Immature natural killer cell (primary cell): ENCODE measurements around the gene MROH7. TPM values are rescaled to one million over a fixed set of nuclear protein-coding genes. Genes with fewer than 3 reads are reported as not detected.

Experiments used
- DNase-seq, 3 donors: peaks; one replicate each; pipeline ENCODE4 v3.0.0; 2022; ENCODE audit warnings: mixed read lengths in 1 of 3
- H3K27ac Mint-ChIP-seq, 6 donors: one replicate each; pipeline ENCODE4 v1.8.0; 2020; ENCODE audit warnings: mixed read lengths in 6 of 6, mild to moderate bottlenecking in 5 of 6, inconsistent platforms in 4 of 6, moderate library complexity in 3 of 6
- H3K27me3 Mint-ChIP-seq, 3 donors: one replicate each; pipeline ENCODE4 v1.8.0; 2020 to 2021; ENCODE audit warnings: low read depth in 3 of 3, mild to moderate bottlenecking in 3 of 3, mixed read lengths in 3 of 3, moderate library complexity in 3 of 3, inconsistent platforms in 1 of 3
- H3K36me3 Mint-ChIP-seq, 3 donors: one replicate each; pipeline ENCODE4 v1.8.0; 2020; ENCODE audit warnings: mixed read lengths in 3 of 3, inconsistent platforms in 2 of 3, mild to moderate bottlenecking in 2 of 3
- H3K4me1 Mint-ChIP-seq, 2 donors: one replicate each; pipeline ENCODE4 v1.8.0; 2020; ENCODE audit warnings: inconsistent platforms in 2 of 2, mild to moderate bottlenecking in 2 of 2, mixed read lengths in 2 of 2, moderate library complexity in 1 of 2
- H3K4me3 Mint-ChIP-seq, 5 donors: one replicate each; pipeline ENCODE4 v1.8.0; 2020; ENCODE audit warnings: mild to moderate bottlenecking in 5 of 5, mixed read lengths in 5 of 5, inconsistent platforms in 3 of 5, moderate library complexity in 3 of 5
- H3K9me3 Mint-ChIP-seq, 6 donors: one replicate each; pipeline ENCODE4 v1.8.0; 2020; ENCODE audit warnings: mild to moderate bottlenecking in 6 of 6, mixed read lengths in 6 of 6, inconsistent platforms in 4 of 6, moderate library complexity in 3 of 6
- polyA plus RNA-seq, 3 donors: library from polyadenylated mRNA; unstranded; fragments of 300-500 nt; fragmentation: Illumina TruSeq; gene quantifications; one replicate each; pipeline ENCODE4 v1.2.3, GENCODE V29; 2021

MROH7 gene
- polyA plus RNA-seq, 3 donors from 2014 or later, result not detected

DNA sequence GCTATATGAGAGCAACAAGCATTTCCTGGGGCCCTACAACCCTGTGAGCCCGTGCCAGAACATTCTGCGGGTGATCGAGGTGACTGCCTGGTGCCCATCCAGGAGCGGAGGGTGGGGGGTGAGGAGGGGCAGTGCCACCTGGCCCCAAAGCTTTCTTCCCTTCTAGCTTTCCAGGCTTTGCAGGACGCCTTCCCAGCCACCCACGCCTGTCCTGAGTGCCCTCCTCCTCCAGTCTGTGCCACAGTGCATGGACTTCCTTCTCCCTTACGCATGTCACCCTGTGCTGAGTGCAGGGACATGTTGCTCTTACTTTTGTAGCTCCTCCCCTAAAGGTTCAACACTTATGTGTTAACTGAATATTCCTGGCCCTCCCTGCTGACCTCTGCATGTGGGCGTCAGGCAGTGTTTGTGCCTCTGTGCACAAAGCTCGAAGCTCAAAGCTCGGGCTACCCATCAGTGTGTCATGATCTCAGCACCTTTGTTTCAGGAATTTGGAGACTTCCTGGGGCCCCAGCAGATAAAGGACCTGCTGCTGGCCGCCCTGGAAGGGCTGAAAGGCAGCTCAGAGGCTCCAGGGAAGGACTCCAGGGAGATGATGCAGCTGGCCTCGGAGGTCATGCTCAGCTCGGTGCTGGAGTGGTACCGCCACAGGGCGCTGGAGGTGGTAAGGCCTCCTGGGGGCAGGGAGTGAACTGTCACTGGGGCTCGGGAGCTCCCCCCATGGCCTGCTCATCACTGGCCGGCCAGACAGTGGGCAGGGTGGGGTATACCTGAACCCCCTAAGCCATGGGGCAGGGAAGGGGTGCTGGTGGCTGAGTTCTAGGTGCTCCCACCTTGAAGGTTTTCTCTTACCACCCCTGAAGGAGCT is 37.4 kb downstream of the MROH7 start:
- Mint-ChIP-seq H3K4me1 (no peaks in the 10 kb centered on the region), H3K9me3 (no peaks in the 10 kb centered on the region), H3K36me3 (no peaks in the 10 kb centered on the region), H3K27me3 (no peaks in the 10 kb centered on the region), H3K27ac (peak overlapping the region in 1 of 6 donors; percentile 47), H3K4me3 (no peak overlapping the region)
- DNase-seq, result no peak

- Mint-ChIP-seq H3K36me3 (no peaks in the 10 kb centered on the region), H3K27me3 (no peaks in the 10 kb centered on the region), H3K4me3 (no peak overlapping the region), H3K4me1 (no peaks in the 10 kb centered on the region), H3K27ac (no peak overlapping the region), H3K9me3 (no peaks in the 10 kb centered on the region)
- DNase-seq, result no peak
These were observed 38.1 kb downstream of the MROH7 start for GRCh38 chr1:54679706-54680105.

GRCh38 chr1:54680387-54680786 is 38.8 kb downstream of the MROH7 start:
- Mint-ChIP-seq H3K27me3 (no peaks in the 10 kb centered on the region), H3K4me1 (no peaks in the 10 kb centered on the region), H3K9me3 (no peaks in the 10 kb centered on the region), H3K4me3 (no peak overlapping the region), H3K27ac (peak overlapping the region in 2 of 6 donors; percentile 31 to 42), H3K36me3 (no peaks in the 10 kb centered on the region)
- no peak for DNase-seq

DNA sequence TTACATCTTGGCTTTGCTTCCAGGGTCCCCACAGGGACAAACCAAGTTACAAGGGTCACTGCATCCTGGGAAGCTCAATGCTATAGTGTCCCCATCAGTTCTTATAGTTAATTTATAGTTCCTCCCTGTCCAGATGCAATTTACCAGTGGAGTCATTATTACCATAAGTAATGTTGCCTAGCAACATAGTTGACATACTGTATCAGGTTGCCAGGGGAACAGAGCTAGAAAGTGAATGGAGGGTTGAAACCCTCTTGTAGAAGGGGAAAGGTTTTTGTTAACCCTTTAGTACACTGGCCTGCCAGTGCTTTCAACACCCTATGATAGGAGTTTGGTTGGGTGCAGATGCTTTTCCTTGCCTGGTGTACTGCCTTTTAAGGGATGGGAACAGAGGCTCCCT is 39.8 kb downstream of the MROH7 start:
- no peaks in the 10 kb centered on the region for H3K4me1 Mint-ChIP-seq
- H3K9me3 Mint-ChIP-seq, result no peaks in the 10 kb centered on the region
- H3K4me3 Mint-ChIP-seq, result no peak overlapping the region
- H3K27ac Mint-ChIP-seq, result no peak overlapping the region
- DNase-seq, result no peak
- no peaks in the 10 kb centered on the region for H3K36me3 Mint-ChIP-seq
- H3K27me3 Mint-ChIP-seq, result peaks cover 0 to 1% (median 0%) of the 10 kb centered on the region in 3 donors

DNA sequence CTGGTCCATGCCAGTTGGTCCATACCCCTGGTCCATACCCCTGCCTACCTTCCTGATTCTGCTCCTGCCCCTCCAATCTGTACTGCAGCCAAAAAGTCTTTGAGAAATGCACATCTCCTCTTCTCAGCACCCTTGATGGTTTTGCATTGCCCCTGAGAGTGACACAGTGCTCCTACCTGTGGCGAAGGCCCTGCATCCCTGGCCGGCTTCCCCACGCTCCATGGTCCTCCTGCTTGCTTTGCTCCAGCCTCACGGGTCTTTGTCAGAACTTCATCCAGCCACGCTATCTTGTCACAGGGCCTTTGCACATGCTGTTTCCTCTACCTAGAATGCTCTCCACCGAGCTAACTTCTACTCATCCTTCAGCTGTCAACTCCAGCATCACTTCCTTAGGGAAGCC is 41.9 kb downstream of the MROH7 start:
- no peak overlapping the region for H3K27ac Mint-ChIP-seq
- no peak for DNase-seq
- H3K9me3 Mint-ChIP-seq, result no peaks in the 10 kb centered on the region
- peaks cover 0 to 1% (median 0%) of the 10 kb centered on the region in 3 donors for H3K27me3 Mint-ChIP-seq
- no peak overlapping the region for H3K4me3 Mint-ChIP-seq
- H3K4me1 Mint-ChIP-seq, result no peaks in the 10 kb centered on the region
- H3K36me3 Mint-ChIP-seq, result no peaks in the 10 kb centered on the region

GRCh38 chr1:54685335-54685905 is 43.8 kb downstream of the MROH7 start:
- no peak overlapping the region for H3K27ac Mint-ChIP-seq
- H3K9me3 Mint-ChIP-seq, result peaks cover 0 to 2% (median 0%) of the 10 kb centered on the region in 6 donors
- peaks cover 0 to 1% (median 0%) of the 10 kb centered on the region in 3 donors for H3K27me3 Mint-ChIP-seq
- H3K4me1 Mint-ChIP-seq, result no peaks in the 10 kb centered on the region
- no peak overlapping the region for H3K4me3 Mint-ChIP-seq
- no peak for DNase-seq
- no peaks in the 10 kb centered on the region for H3K36me3 Mint-ChIP-seq

DNA sequence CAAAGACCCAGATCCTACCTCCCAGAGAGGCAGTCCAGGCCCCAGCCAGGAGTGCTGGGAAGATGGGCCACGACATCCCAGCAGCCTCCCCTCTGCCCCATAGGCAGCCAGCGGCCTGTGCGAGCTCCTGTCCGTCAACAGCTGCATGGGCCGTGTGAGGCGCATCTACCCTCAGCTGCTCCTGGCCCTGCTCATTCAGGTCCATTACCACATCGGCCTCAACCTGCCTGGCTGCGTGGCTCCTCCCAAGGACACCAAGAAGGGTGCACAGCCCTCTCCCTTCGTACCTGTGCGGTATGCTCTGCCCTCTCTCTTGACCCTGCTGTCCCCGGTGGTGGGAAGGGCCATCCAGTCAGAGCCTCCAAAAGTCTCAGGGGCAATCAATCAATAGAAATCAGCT is 44.6 kb downstream of the MROH7 start:
- Mint-ChIP-seq H3K36me3 (no peaks in the 10 kb centered on the region), H3K4me3 (no peak overlapping the region), H3K9me3 (peaks cover 0 to 2% (median 0%) of the 10 kb centered on the region in 6 donors), H3K4me1 (no peaks in the 10 kb centered on the region), H3K27me3 (peaks cover 0 to 1% (median 0%) of the 10 kb centered on the region in 3 donors), H3K27ac (no peak overlapping the region)
- no peak for DNase-seq

DNA sequence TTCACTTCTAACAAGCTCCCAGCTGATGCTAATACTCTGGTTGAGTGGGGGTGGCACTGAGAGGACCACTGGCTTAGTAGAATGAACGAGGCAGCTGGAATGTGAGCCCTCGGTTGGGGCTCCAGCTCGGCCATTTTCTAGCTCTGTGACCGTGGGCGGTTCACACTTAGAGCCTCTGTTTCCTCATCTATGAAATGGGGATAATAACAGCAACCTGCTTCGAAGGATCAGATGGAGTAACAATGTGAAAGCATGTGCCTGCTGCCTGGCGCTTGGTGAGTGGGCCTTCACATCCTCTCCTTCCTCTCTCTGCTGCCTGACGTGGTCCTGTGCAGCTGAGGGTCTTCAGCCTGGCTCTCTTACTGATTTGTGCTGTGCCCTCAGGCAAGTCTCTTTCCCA is 53.2 kb downstream of the MROH7 start:
- H3K27me3 Mint-ChIP-seq, result peaks cover 0 to 3% (median 2%) of the 10 kb centered on the region in 3 donors
- H3K4me1 Mint-ChIP-seq, result no peaks in the 10 kb centered on the region
- H3K36me3 Mint-ChIP-seq, result no peaks in the 10 kb centered on the region
- no peaks in the 10 kb centered on the region for H3K9me3 Mint-ChIP-seq
- H3K4me3 Mint-ChIP-seq, result no peak overlapping the region
- H3K27ac Mint-ChIP-seq, result no peak overlapping the region
- no peak for DNase-seq

DNA sequence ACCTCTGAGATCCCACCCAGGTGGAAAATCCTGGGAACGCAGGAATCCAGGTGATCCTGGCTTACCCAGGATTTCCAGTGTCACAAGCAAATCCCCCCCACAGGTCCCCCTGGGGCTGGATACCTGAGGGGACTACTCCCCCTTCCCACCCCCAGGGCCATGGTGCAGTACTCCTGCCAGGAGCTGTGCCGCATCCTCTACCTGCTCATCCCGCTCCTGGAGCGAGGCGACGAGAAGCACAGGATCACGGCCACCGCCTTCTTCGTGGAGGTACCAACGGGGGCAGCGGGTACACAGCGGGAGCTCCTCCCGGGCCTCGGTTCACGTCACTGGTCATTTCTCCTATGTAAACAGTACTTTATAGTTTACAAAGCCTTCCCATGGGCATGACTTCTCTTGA is 53.6 kb downstream of the MROH7 start:
- Mint-ChIP-seq H3K36me3 (no peaks in the 10 kb centered on the region), H3K9me3 (no peaks in the 10 kb centered on the region), H3K4me1 (no peaks in the 10 kb centered on the region), H3K27ac (no peak overlapping the region), H3K27me3 (peaks cover 0 to 3% (median 2%) of the 10 kb centered on the region in 3 donors), H3K4me3 (no peak overlapping the region)
- no peak for DNase-seq

DNA sequence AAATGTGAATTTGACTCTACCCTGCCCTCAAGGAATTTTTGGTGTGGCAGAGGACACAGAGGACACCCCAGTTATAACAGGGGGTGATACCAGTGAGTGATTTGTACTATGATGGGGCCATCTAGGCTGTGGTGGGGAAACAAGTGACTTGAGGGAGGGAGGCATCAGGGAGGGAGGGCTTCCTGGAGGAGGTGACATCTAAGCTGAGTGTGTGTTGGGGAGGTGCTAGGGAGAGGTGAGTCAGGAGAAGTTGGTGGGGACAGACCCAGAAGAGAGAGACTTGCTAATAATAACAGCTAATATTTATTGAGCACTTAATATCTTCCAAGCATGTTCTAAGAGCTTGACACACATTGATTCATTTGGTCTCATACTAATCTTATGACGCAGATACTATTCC is 54.2 kb downstream of the MROH7 start:
- no peak for DNase-seq
- Mint-ChIP-seq H3K36me3 (no peaks in the 10 kb centered on the region), H3K27ac (no peak overlapping the region), H3K4me3 (no peak overlapping the region), H3K27me3 (peaks cover 0 to 3% (median 2%) of the 10 kb centered on the region in 3 donors), H3K9me3 (no peaks in the 10 kb centered on the region), H3K4me1 (no peaks in the 10 kb centered on the region)

DNA sequence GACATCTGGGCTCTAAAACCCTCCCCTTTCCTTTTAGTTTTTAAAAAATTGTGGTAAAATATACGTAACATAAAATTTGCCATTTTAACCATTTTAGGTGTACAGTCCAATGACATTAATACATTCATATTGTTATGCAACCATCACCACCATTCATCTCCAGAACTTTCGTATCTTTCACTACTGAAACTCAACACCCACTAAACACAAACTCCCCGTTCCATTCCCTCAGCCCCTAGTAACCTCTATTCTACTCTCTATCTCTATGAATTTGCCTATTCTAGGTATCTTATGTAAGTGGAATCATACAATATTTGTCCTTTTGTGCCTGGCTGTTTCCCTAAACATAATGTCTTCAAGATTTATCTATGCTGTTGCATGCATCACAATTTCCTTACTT is 54.7 kb downstream of the MROH7 start:
- Mint-ChIP-seq H3K4me3 (no peak overlapping the region), H3K36me3 (no peaks in the 10 kb centered on the region), H3K27me3 (peaks cover 0 to 3% (median 2%) of the 10 kb centered on the region in 3 donors), H3K4me1 (no peaks in the 10 kb centered on the region), H3K9me3 (no peaks in the 10 kb centered on the region), H3K27ac (no peak overlapping the region)
- no peak for DNase-seq

DNA sequence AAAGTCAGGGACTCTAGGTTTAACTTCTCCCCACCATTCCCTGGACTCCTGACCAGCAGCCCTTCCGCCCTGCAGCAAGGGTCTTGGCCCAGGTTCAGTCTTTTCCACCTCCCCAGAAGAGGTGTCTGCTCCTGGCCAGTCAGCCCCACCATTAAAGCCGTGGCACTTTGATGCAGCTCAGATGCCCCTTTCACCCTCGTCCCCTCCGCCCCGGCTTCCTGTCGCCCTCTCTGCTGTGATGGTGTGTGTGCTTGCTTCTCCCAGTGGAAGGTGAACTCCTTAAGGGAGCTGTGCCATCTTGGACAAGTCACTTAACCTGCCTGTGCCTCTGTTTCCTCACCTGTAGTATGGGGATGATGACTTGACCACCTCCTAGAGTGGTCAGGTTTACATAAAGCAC is 56.3 kb downstream of the MROH7 start:
- H3K27ac Mint-ChIP-seq, result no peak overlapping the region
- no peaks in the 10 kb centered on the region for H3K36me3 Mint-ChIP-seq
- DNase-seq, result no peak
- H3K4me3 Mint-ChIP-seq, result no peak overlapping the region
- no peaks in the 10 kb centered on the region for H3K4me1 Mint-ChIP-seq
- peaks cover under 1 to 3% (median 2%) of the 10 kb centered on the region in 3 donors for H3K27me3 Mint-ChIP-seq
- no peaks in the 10 kb centered on the region for H3K9me3 Mint-ChIP-seq

DNA sequence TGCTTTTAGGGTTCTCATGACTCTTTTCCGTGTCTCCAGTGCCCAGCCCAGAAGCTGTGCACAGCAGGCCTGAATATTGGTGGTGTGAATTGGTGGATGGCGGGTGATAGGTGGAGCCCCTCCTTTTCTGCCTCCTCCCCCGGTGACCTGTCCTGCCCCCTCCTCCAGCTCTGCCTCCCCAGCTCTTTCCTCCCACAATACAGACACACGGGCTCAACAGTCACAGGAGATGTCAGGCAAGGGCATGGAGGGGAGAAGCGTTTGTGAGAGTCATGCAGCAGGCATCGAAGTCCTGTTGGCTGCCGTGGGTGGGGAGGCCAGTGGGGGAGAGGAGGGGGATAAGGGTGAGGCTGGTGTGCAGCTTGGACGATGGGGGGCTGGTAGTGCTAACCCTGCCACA is 56.8 kb downstream of the MROH7 start:
- no peaks in the 10 kb centered on the region for H3K9me3 Mint-ChIP-seq
- H3K4me3 Mint-ChIP-seq, result no peak overlapping the region
- H3K27ac Mint-ChIP-seq, result no peak overlapping the region
- peaks cover 1 to 3% (median 2%) of the 10 kb centered on the region in 3 donors for H3K27me3 Mint-ChIP-seq
- no peaks in the 10 kb centered on the region for H3K36me3 Mint-ChIP-seq
- no peaks in the 10 kb centered on the region for H3K4me1 Mint-ChIP-seq
- no peak for DNase-seq

DNA sequence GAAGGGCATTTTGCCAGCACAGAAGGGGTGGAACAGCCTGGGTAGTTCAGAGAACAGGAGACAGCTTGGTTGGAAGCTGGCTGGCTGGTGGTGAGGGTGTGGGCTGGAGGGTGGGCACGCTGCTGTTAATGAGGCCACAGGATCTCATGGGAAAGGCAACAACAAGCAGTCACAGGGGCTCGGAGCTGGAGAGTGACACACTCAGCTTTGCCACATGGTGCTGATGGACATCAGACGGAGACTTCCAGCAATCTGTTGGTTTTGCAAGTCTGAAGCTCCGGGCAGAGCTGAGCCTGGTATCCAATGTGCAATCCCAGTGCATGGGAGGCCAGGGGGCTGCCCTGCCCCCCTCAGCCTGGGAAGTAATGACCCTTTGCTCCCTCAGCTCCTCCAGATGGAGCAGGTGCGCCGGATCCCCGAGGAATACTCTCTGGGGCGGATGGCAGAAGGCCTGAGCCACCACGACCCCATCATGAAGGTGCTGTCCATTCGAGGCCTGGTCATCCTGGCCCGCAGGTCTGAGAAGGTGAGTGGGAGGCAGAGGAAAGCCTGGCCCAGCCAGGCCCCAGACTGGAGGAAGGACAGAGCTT is 58.4 kb downstream of the MROH7 start:
- Mint-ChIP-seq H3K36me3 (no peaks in the 10 kb centered on the region), H3K9me3 (no peaks in the 10 kb centered on the region), H3K4me3 (no peak overlapping the region), H3K27me3 (peaks cover 1 to 3% (median 3%) of the 10 kb centered on the region in 3 donors), H3K27ac (no peak overlapping the region), H3K4me1 (no peaks in the 10 kb centered on the region)
- DNase-seq, result no peak
